K562 (cell line): Measurements from ENCODE around the gene UCN. TPM values are rescaled to one million over a fixed set of nuclear protein-coding genes. Genes with fewer than 3 reads are reported as not detected.
A peak's percentile ranks its signal among the peaks of the same experiment; 100 is the strongest.

ENCODE experiments used
- ATAC-seq: fragments of 200-7000 bp; cut with Tn5 transposase; 3 replicates; pipeline ENCODE4 v1.9.1; 2020; ENCODE audit warnings: moderate library complexity
- BruUV-seq: library from RNA; stranded (reverse); fragments of 400-500 nt; replicated peaks from 2 replicates; lab custom pipeline; 2021; lab: Mats Ljungman, UMichigan
- CTCF ChIA-PET: fragments of 300-600 bp; formaldehyde crosslinking; extraction: SDS; loops from one replicate; lab custom pipeline; 2021; ENCODE audit warnings: low intra/inter-chr PET ratio; lab: Yijun Ruan, JAX
- POLR2A ChIA-PET: fragments of 300-600, 350-650 bp; sonication (Branson Sonifier 250); formaldehyde crosslinking; extraction: SDS; loops from one replicate; lab custom pipeline; 2021; ENCODE audit warnings: antibody characterized with exemption, inconsistent platforms; lab: Yijun Ruan, JAX
- DNase-seq, 4 experiments: peaks; one replicate each; pipeline versions ENCODE4 v3.0.0 to v3.0.0-alpha.2; 2011 to 2018; ENCODE audit warnings: low spot score in 3 of 4, mixed read lengths in 3 of 4; ENCODE audit errors: extremely low read depth in 1 of 4
- FAIRE-seq: peaks from 2 replicates; lab custom pipeline; 2011; peaks lifted over from hg19 to GRCh38; lab: Jason Lieb, UNC
- H2AFZ ChIP-seq: 2 replicates; pipeline ENCODE4 v1.6.0; 2011; ENCODE audit warnings: low read depth, low read length, control low read depth, inconsistent platforms
- H3K27ac ChIP-seq: fragments of 200-600 bp; 3 replicates; pipeline ENCODE4 v1.8.0; 2011; ENCODE audit warnings: low read depth, mild to moderate bottlenecking, control low read depth, inconsistent platforms, low read length, moderate library complexity, mixed read lengths; ENCODE audit errors: extremely low read depth
- H3K27me3 ChIP-seq, 2 experiments: fragments of 300-600 bp in 1 of 2; 2 replicates in 1 of 2; 3 replicates in 1 of 2; pipeline versions ENCODE4 v1.6.0 to v1.8.0; 2011; ENCODE audit warnings: inconsistent platforms in 2 of 2, low read length in 2 of 2, mild to moderate bottlenecking in 1 of 2, mixed read lengths in 1 of 2, moderate library complexity in 1 of 2; ENCODE audit not compliant: control insufficient read depth in 2 of 2, insufficient read depth in 2 of 2
- H3K36me3 ChIP-seq: fragments of 300-600 bp; 3 replicates; pipeline ENCODE4 v1.8.0; 2011; ENCODE audit warnings: mild to moderate bottlenecking, low read length, inconsistent platforms; ENCODE audit not compliant: control insufficient read depth, insufficient read depth
- H3K4me1 ChIP-seq, 2 experiments: fragments of 200-600 bp in 1 of 2; replicated peaks in 1 of 2; 2 replicates in 1 of 2; 3 replicates in 1 of 2; pipeline versions ENCODE4 v1.5.1 to v1.8.0; 2011; ENCODE audit warnings: inconsistent platforms in 2 of 2, low read length in 2 of 2, mild to moderate bottlenecking in 1 of 2, mixed read lengths in 1 of 2, moderate library complexity in 1 of 2; ENCODE audit not compliant: control insufficient read depth in 2 of 2, insufficient read depth in 2 of 2
- H3K4me2 ChIP-seq: 2 replicates; pipeline ENCODE4 v1.6.1; 2011; ENCODE audit warnings: low read length, control low read depth, inconsistent platforms, mixed read lengths; ENCODE audit not compliant: insufficient read depth
- H3K4me3 ChIP-seq: fragments of 200-600 bp; sonication (generic), shearing (Covaris generic); 2 replicates; pipeline ENCODE4 v1.5.1; 2016; ENCODE audit warnings: control low read depth, inconsistent platforms
- H3K79me2 ChIP-seq: fragments of 200-600 bp; 3 replicates; pipeline ENCODE4 v1.8.0; 2011; ENCODE audit warnings: low read length, inconsistent platforms; ENCODE audit not compliant: control insufficient read depth, insufficient read depth
- H3K9ac ChIP-seq, 2 experiments: 2 replicates each; pipeline versions ENCODE4 v1.6.0 to v1.6.1; 2011; ENCODE audit warnings: low read depth in 2 of 2, low read length in 2 of 2, control low read depth in 1 of 2, inconsistent platforms in 1 of 2, mild to moderate bottlenecking in 1 of 2, mixed read lengths in 1 of 2; ENCODE audit not compliant: insufficient read depth in 1 of 2
- H3K9me1 ChIP-seq: one replicate; pipeline ENCODE4 v1.6.0; 2011; ENCODE audit warnings: inconsistent platforms, mild to moderate bottlenecking, low read length, moderate library complexity; ENCODE audit not compliant: control insufficient read depth, insufficient read depth
- H3K9me3 ChIP-seq: replicated peaks from 2 replicates; pipeline ENCODE4 v1.5.1; 2011; ENCODE audit warnings: low read depth, low read length, inconsistent platforms; ENCODE audit not compliant: control insufficient read depth, insufficient read depth
- H4K20me1 ChIP-seq: replicated peaks from 2 replicates; pipeline ENCODE4 v1.6.1; 2011; ENCODE audit warnings: low read length, inconsistent platforms, mixed read lengths; ENCODE audit not compliant: control insufficient read depth, insufficient read depth
- GTF3C2 ChIP-seq: IDR thresholded peaks from 3 replicates; pipeline ENCODE4 v1.6.1; 2011; ENCODE audit warnings: borderline replicate concordance, mild to moderate bottlenecking, moderate library complexity; ENCODE audit not compliant: insufficient read length; ENCODE audit errors: extremely low read depth
- POLR2G ChIP-seq: fragments of 200-400 bp; formaldehyde crosslinking; IDR thresholded peaks from 2 replicates; pipeline ENCODE4 v1.6.1; 2017; ENCODE audit warnings: low read depth, mild to moderate bottlenecking, antibody characterized with exemption, low read length, moderate library complexity
- WGBS: fragments of 100-300 bp; shearing (Covaris generic); methylation state at CpG from one replicate; pipeline ENCODE4 v1.1.6; 2016; ENCODE audit warnings: low coverage, mixed read lengths; ENCODE audit not compliant: insufficient coverage; ENCODE audit errors: missing lambda C conversion rate; 5-methylcytosine and 5-hydroxymethylcytosine counted together
- in situ Hi-C: fragments of 300-500 bp; cut with MboI; formaldehyde crosslinking; loops from 4 replicates; pipeline ENCODE4 v1.15.0; 2018; ENCODE audit warnings: inconsistent platforms, mixed read lengths
- intact Hi-C: fragments of 100-400 bp; cut with micrococcal nuclease; formaldehyde crosslinking; loops from 2 replicates; pipeline ENCODE4 v1.14.2; 2022
- polyA plus RNA-seq, 8 experiments: library from polyadenylated mRNA; depleted of rRNA in 4 of 8; stranded (reverse) in 5 of 8; unstranded in 3 of 8; fragments of >200 nt; fragmentation: Nextera tagmentation in 2 of 8; fragmentation: Illumina TruSeq in 1 of 8; extraction: Ambion mirVana in 2 of 8; extraction: Trizol in 1 of 8; gene quantifications; 2 replicates each; pipeline versions ENCODE4 v1.2.1 to v1.2.3, GENCODE V29; 2011 to 2014; ENCODE audit warnings: inconsistent platforms in 1 of 8, missing spikeins in 1 of 8
- total RNA-seq, 7 experiments: library from RNA; depleted of rRNA in 6 of 7; stranded (reverse); fragments of >200 nt in 6 of 7; fragmentation: Illumina TruSeq in 2 of 7; extraction: Trizol in 2 of 7; gene quantifications; 2 replicates each; pipeline versions ENCODE4 v1.2.1 to v1.2.3, GENCODE V29; 2011 to 2021; ENCODE audit warnings: low replicate concordance in 1 of 7

UCN gene
- total and polyA plus RNA-seq, 9 of the 15 experiments (the other 6 are each of a cell fraction or from before 2014, with no cell fraction given): 0.10 to 2.7 (median 0.43) TPM

- Histone ChIP-seq H4K20me1 (0 out of 2 replicates have a peak, but pooled peaks cover 6% of the 10 kb centered on the region), H3K9me1 (peaks cover 7% of the 10 kb centered on the region), H3K9ac (peak overlapping the region in 1 of 2 experiments; percentile 78; a peak in 2 of 4 replicates), H3K27ac (no peak overlapping the region), H3K36me3 (peaks cover 15% of the 10 kb centered on the region; the same call in 1 of the 3 replicates), H3K4me3 (no peak overlapping the region), H3K4me1 (peaks cover 0 to 8% of the 10 kb centered on the region in 2 experiments; a peak in 3 of 5 replicates), H2AFZ (no peak overlapping the region), H3K27me3 (no peaks in the 10 kb centered on the region), H3K79me2 (no peaks in the 10 kb centered on the region), H3K9me3 (no peaks in the 10 kb centered on the region), H3K4me2 (no peak overlapping the region)
- ChIA-PET CTCF (no interaction called here), POLR2A (interaction anchor here (0.6 to 1.8 kb wide), 5 partner anchors 9 to 214 kb away, joined by 3 to 4 read pairs (median 3); no protein-coding TSS in a partner anchor)
- TF ChIP-seq POLR2G (peak; percentile 58; the same call in 1 of the 2 replicates), GTF3C2 (no peak)
- FAIRE-seq (no peak), DNase-seq (no peak), ATAC-seq (peak; percentile 14; the same call in 2 of the 3 replicates)
- intact Hi-C loops: no loop called here
- in situ Hi-C loops: no loop called here
- BruUV-seq: no TSS peak
- 56% methylated on average over 8 of the region's 9 CpGs for WGBS
Measured at GRCh38 chr2:27314709-27315108, 6.5 kb upstream of the UCN start.
